ENCODE data around the gene SREK1IP1.

SREK1IP1 gene
- total RNA-seq, result 25.0 to 28.5 (median 27.5) reads per million in 3 donors

DNA sequence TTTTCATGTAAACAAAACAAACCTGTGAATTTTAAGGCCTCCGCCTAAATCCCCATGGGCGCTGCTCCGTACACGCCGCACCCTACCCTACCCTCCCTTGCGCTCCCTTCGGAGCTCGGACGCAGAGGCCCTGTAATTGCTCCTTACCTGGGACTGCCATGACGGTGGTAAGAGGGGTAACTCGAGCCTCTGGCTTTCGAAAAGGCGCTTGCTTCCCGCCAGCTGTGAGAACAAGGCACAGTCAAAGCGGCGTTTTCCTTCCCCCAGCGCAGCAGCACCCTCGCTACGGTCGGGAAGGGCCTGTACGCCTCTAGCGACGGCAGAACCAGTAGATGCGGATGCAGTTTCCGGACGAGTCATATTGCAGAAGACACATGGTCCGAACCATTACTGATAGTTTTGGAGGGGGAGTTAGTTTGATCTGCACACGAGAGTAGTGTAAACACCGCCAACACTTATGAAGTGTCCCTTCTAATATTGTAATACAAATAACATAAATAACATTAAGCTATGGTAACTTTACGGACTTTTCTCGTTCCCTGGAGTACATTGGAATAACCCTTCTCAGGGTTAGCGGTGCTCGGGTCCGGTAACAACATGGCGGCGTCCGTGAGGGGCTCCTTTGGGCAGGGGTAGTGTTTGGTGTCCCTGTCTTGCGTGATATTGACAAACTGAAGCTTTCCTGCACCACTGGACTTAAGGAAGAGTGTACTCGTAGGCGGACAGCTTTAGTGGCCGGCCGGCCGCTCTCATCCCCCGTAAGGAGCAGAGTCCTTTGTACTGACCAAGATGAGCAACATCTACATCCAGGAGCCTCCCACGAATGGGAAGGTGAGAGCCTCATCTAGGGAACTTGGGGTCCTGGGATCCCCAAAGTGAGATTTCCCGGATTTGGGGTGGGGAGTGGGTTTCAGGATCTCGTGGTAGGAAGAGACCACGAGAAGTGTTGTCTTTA is at the start of gene SREK1IP1, which contains the start of gene CWC27:
Gene SREK1IP1 (minus strand): TSS at position 334 of the 955 bp plus-strand sequence. CDS start 174 bp downstream, at position 160.
Gene CWC27 (plus strand): TSS at position 573 of the 955 bp plus-strand sequence. CDS start 217 bp downstream, at position 790.
- DNase-seq, result peak; percentile 59 to 69 (median 65)
- peak within 1 kb of the TSS; percentile 96 for H3K4me3 ChIP-seq (ENCODE audit: insufficient read depth, low read depth, low read length, poor library complexity, severe bottlenecking)
- H3K9me3 ChIP-seq (ENCODE audit: control insufficient read depth, low read length), result no peaks in the 10 kb centered on the region
- peak within 1 kb of the TSS; percentile 85 for H3K27ac ChIP-seq (ENCODE audit: insufficient read depth, low read length, poor library complexity, severe bottlenecking)
- no peaks in the 10 kb centered on the region for H3K36me3 ChIP-seq (ENCODE audit: control insufficient read depth, insufficient read depth, low read length)
- H3K4me1 ChIP-seq (ENCODE audit: control insufficient read depth, insufficient read depth, low read length, poor library complexity, severe bottlenecking), result peaks cover 20% of the 10 kb centered on the region
- no peaks in the 10 kb centered on the region for H3K27me3 ChIP-seq (replicated peaks; ENCODE audit: control insufficient read depth, insufficient read depth, low read length, poor library complexity, severe bottlenecking)

DNA sequence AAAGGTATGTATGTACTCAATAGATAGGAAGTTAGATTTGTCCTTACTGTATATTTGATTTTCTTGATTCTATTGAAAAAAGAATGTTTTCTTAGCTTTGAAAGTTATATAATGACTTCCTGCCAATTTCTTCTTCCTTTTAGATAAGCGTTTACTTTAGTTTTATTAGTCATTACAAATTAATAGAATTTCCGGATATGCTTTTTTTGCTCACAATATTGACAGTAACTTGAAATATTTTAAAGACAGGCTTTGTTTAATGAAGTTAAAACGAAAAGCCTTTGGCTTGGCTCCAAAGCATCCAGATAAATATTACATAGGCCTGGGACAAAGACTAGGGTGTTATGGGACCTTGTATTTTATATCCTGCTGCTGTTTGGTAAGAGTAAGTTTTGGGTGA is 49.8 kb upstream of the SREK1IP1 start:
- Histone ChIP-seq H3K4me1 (ENCODE audit: control insufficient read depth, insufficient read depth, low read length, poor library complexity, severe bottlenecking) (no peaks in the 10 kb centered on the region), H3K27me3 (replicated peaks; ENCODE audit: control insufficient read depth, insufficient read depth, low read length, poor library complexity, severe bottlenecking) (no peaks in the 10 kb centered on the region), H3K4me3 (ENCODE audit: insufficient read depth, low read depth, low read length, poor library complexity, severe bottlenecking) (no peak overlapping the region), H3K9me3 (ENCODE audit: control insufficient read depth, low read length) (no peaks in the 10 kb centered on the region), H3K36me3 (ENCODE audit: control insufficient read depth, insufficient read depth, low read length) (no peaks in the 10 kb centered on the region), H3K27ac (ENCODE audit: insufficient read depth, low read length, poor library complexity, severe bottlenecking) (no peak overlapping the region)
- no peak for DNase-seq

DNA sequence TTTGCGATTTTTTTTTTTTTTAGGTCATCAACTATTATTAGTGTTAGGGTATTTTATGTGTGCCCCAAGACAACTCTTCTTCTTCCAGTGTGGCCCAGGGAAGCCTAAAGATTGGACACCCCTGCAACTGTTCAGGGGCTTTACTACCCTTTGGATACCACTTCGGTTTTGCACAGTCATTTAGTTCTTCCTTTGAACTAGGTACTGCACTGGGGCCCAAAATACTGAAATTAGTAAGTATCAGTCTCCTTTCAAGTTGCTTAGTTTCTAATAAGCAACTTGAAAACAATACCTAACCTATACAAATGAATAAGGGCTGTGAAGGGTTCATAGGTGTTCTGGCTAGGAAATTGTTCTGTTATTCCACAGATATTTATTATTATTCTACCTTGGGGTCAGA is 45.6 kb upstream of the SREK1IP1 start:
- H3K4me1 ChIP-seq (ENCODE audit: control insufficient read depth, insufficient read depth, low read length, poor library complexity, severe bottlenecking), result no peaks in the 10 kb centered on the region
- H3K27ac ChIP-seq (ENCODE audit: insufficient read depth, low read length, poor library complexity, severe bottlenecking), result no peak overlapping the region
- H3K4me3 ChIP-seq (ENCODE audit: insufficient read depth, low read depth, low read length, poor library complexity, severe bottlenecking), result no peak overlapping the region
- H3K36me3 ChIP-seq (ENCODE audit: control insufficient read depth, insufficient read depth, low read length), result no peaks in the 10 kb centered on the region
- H3K9me3 ChIP-seq (ENCODE audit: control insufficient read depth, low read length), result no peaks in the 10 kb centered on the region
- no peaks in the 10 kb centered on the region for H3K27me3 ChIP-seq (replicated peaks; ENCODE audit: control insufficient read depth, insufficient read depth, low read length, poor library complexity, severe bottlenecking)
- no peak for DNase-seq

DNA sequence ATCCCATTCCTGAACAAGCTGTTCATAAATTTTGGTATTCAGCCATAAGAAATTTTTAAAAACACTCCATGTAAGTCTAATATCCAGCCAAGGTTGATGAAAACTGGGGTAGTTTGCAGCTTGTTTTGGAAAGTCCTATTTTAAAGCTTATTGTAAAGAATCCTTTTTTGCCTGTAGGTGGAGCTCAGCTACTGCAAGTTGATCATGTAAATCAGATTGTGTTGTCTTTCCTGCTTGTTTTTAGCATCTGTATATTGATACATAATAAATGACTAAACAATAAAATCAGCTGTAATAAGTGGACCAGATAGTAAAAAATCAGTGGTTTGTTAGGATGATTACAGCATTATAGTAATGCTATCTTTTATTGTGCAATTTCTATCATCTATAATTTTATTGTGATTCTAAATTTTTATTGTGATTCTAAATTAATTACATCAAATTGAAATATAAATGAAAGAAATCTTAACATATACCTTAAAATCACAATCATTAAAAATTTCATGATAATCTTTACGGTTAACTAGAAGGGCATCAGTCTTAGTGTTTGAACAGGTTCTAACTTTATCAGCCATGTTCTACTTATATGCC is 42.7 kb upstream of the SREK1IP1 start:
- Histone ChIP-seq H3K4me3 (ENCODE audit: insufficient read depth, low read depth, low read length, poor library complexity, severe bottlenecking) (no peak overlapping the region), H3K27me3 (replicated peaks; ENCODE audit: control insufficient read depth, insufficient read depth, low read length, poor library complexity, severe bottlenecking) (no peaks in the 10 kb centered on the region), H3K27ac (ENCODE audit: insufficient read depth, low read length, poor library complexity, severe bottlenecking) (no peak overlapping the region), H3K4me1 (ENCODE audit: control insufficient read depth, insufficient read depth, low read length, poor library complexity, severe bottlenecking) (no peaks in the 10 kb centered on the region), H3K9me3 (ENCODE audit: control insufficient read depth, low read length) (no peaks in the 10 kb centered on the region), H3K36me3 (ENCODE audit: control insufficient read depth, insufficient read depth, low read length) (no peaks in the 10 kb centered on the region)
- DNase-seq, result no peak

DNA sequence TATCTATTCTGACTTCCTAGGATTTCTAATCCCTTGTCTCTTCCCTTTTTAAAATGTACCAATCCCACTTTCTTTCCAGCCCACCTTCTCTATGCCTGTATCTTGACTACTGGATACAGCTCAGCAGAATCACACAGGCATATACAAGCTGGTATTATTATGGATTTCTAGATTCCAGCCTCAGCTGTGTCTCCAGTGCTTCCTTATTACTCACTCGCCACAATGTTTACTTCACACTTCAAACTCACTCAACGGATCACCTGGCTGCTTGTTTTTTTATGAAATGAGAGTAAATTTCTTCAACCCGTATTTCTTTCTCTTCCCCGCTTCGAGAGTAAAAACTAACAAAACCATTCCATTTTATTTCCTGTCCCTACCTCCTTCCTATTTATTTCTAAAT is 39.0 kb upstream of the SREK1IP1 start:
- no peak for DNase-seq
- Histone ChIP-seq H3K27me3 (replicated peaks; ENCODE audit: control insufficient read depth, insufficient read depth, low read length, poor library complexity, severe bottlenecking) (no peaks in the 10 kb centered on the region), H3K27ac (ENCODE audit: insufficient read depth, low read length, poor library complexity, severe bottlenecking) (no peak overlapping the region), H3K4me1 (ENCODE audit: control insufficient read depth, insufficient read depth, low read length, poor library complexity, severe bottlenecking) (no peaks in the 10 kb centered on the region), H3K4me3 (ENCODE audit: insufficient read depth, low read depth, low read length, poor library complexity, severe bottlenecking) (no peak overlapping the region), H3K36me3 (ENCODE audit: control insufficient read depth, insufficient read depth, low read length) (peaks cover 8% of the 10 kb centered on the region), H3K9me3 (ENCODE audit: control insufficient read depth, low read length) (no peaks in the 10 kb centered on the region)

DNA sequence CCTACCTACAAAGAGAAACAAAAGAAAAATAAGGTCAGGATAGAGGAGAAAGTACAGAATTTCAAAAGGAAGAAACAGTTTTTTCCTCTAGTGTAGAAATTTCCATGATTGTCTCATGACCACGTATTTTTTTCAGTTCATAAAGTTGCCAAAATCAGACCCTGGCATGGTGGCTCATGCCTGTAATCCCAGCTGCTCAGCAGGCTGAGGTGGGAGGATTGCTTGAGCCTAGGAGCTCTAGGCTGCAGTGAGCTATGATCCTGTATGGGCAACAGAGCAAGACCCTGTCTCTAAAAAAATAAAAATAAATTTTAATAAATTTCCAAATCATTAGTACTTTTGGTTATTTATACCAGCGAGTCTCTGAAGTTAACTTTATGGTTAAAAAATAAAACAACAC is 38.0 kb upstream of the SREK1IP1 start:
- Histone ChIP-seq H3K4me3 (ENCODE audit: insufficient read depth, low read depth, low read length, poor library complexity, severe bottlenecking) (no peak overlapping the region), H3K27ac (ENCODE audit: insufficient read depth, low read length, poor library complexity, severe bottlenecking) (no peak overlapping the region), H3K9me3 (ENCODE audit: control insufficient read depth, low read length) (no peaks in the 10 kb centered on the region), H3K27me3 (replicated peaks; ENCODE audit: control insufficient read depth, insufficient read depth, low read length, poor library complexity, severe bottlenecking) (no peaks in the 10 kb centered on the region), H3K4me1 (ENCODE audit: control insufficient read depth, insufficient read depth, low read length, poor library complexity, severe bottlenecking) (no peaks in the 10 kb centered on the region), H3K36me3 (ENCODE audit: control insufficient read depth, insufficient read depth, low read length) (peaks cover 16% of the 10 kb centered on the region)
- no peak for DNase-seq

DNA sequence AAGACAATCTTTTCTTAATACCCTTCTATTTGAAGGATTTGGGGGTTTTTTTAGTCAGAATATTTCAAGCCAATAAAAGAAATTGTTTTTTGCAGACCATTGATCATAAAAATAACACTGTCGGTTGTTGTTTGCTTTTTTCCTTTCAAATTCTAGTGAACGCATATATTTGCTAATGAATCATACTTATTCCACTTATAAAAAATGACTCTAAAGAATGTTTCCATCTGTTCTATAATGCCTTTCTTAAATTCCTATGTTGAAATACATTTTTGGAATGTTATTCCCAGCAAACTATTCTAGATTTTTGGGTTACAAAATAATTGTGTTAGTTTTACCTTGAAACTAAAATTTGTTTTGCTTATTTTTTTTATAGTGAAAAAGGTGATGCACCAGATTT is 32.4 kb upstream of the SREK1IP1 start:
- Histone ChIP-seq H3K27me3 (replicated peaks; ENCODE audit: control insufficient read depth, insufficient read depth, low read length, poor library complexity, severe bottlenecking) (no peaks in the 10 kb centered on the region), H3K27ac (ENCODE audit: insufficient read depth, low read length, poor library complexity, severe bottlenecking) (no peak overlapping the region), H3K4me3 (ENCODE audit: insufficient read depth, low read depth, low read length, poor library complexity, severe bottlenecking) (no peak overlapping the region), H3K4me1 (ENCODE audit: control insufficient read depth, insufficient read depth, low read length, poor library complexity, severe bottlenecking) (no peaks in the 10 kb centered on the region), H3K36me3 (ENCODE audit: control insufficient read depth, insufficient read depth, low read length) (peaks cover 17% of the 10 kb centered on the region), H3K9me3 (ENCODE audit: control insufficient read depth, low read length) (no peaks in the 10 kb centered on the region)
- DNase-seq, result no peak

DNA sequence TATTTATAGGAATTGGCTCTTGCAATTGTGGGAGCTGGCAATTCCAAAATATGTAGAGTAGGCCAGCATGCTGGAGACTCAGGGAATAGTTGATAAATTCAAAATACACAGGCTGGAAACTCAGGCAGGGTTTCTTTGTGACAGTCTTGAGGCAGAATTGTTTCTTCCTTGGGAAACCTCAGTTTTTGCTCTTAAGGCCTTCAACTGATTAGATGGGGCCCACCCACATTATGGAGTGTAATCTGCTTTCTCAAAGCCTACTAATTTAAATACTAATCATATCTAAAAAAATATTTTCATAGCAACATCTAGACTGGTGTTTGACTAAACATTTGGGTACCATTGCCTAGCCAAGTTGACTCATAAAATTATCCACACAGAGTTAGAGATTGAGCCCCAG is 27.8 kb upstream of the SREK1IP1 start:
- no peak overlapping the region for H3K4me3 ChIP-seq (ENCODE audit: insufficient read depth, low read depth, low read length, poor library complexity, severe bottlenecking)
- no peaks in the 10 kb centered on the region for H3K9me3 ChIP-seq (ENCODE audit: control insufficient read depth, low read length)
- H3K27me3 ChIP-seq (replicated peaks; ENCODE audit: control insufficient read depth, insufficient read depth, low read length, poor library complexity, severe bottlenecking), result no peaks in the 10 kb centered on the region
- peaks cover 3% of the 10 kb centered on the region for H3K36me3 ChIP-seq (ENCODE audit: control insufficient read depth, insufficient read depth, low read length)
- no peak for DNase-seq
- no peaks in the 10 kb centered on the region for H3K4me1 ChIP-seq (ENCODE audit: control insufficient read depth, insufficient read depth, low read length, poor library complexity, severe bottlenecking)
- no peak overlapping the region for H3K27ac ChIP-seq (ENCODE audit: insufficient read depth, low read length, poor library complexity, severe bottlenecking)

DNA sequence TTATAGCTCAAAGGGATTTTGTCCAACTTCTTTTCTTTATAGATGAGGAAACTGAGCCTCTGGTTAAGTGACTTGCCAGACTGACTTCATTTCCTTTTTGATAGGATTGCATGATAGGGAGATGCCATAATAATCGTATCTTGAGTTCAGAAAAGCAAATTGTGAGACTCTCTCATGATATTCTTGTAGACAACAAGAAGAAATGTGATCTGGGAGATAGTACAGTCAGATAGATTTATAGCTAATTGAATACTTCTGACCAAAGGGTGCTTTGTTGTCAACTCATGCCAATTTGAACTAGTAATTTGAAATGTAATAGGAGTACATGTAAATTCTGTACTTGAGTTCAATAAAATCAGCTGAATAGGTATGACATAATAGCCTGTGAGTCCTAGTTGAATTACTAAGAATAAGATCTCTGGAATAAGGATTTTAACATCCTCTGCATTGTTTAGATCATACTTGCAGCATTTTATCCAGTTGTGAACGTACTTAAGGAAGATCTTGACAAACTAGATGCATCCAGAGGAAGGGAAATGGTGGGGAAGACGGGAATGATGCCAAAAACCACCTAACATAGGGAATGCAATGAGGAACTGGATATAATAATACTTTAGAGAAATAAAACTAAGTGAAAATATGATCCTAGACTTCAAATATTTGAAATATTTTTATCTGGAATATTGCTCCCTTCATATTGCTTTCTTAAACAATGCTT is 25.7 kb upstream of the SREK1IP1 start:
- Histone ChIP-seq H3K36me3 (ENCODE audit: control insufficient read depth, insufficient read depth, low read length) (peaks cover 4% of the 10 kb centered on the region), H3K9me3 (ENCODE audit: control insufficient read depth, low read length) (no peaks in the 10 kb centered on the region), H3K27me3 (replicated peaks; ENCODE audit: control insufficient read depth, insufficient read depth, low read length, poor library complexity, severe bottlenecking) (no peaks in the 10 kb centered on the region), H3K4me1 (ENCODE audit: control insufficient read depth, insufficient read depth, low read length, poor library complexity, severe bottlenecking) (no peaks in the 10 kb centered on the region), H3K27ac (ENCODE audit: insufficient read depth, low read length, poor library complexity, severe bottlenecking) (no peak overlapping the region), H3K4me3 (ENCODE audit: insufficient read depth, low read depth, low read length, poor library complexity, severe bottlenecking) (no peak overlapping the region)
- DNase-seq, result no peak

All from effector memory CD4-positive, alpha-beta T cell (primary cell).